HepG2 (cell line): ENCODE results near the gene NBR1. TPM values are rescaled to one million over a fixed set of nuclear protein-coding genes. Genes with fewer than 3 reads are reported as not detected.

Experiments
- IKZF4 ChIP-seq: sonication (generic); formaldehyde crosslinking; IDR thresholded peaks from 2 replicates; pipeline ENCODE4 v1.5.1; 2020; ENCODE audit warnings: borderline replicate concordance, mild to moderate bottlenecking, low read depth, missing genetic modification reagents; ENCODE audit errors: not compliant biosample characterization
- KLF16 ChIP-seq, 2 experiments: sonication (generic) in 1 of 2; formaldehyde crosslinking in 1 of 2; IDR thresholded peaks; 2 replicates each; pipeline versions ENCODE4 v1.6.1 to v1.8.0; 2016 to 2023; ENCODE audit warnings: missing genetic modification reagents in 2 of 2, missing compliant biosample characterization in 1 of 2
- NFE2L1 ChIP-seq: sonication (generic); formaldehyde crosslinking; IDR thresholded peaks from 2 replicates; pipeline ENCODE4 v1.4.0; 2020; ENCODE audit warnings: missing genetic modification reagents, mild to moderate bottlenecking, borderline replicate concordance
- NPAS2 ChIP-seq: sonication (generic); formaldehyde crosslinking; IDR thresholded peaks from 2 replicates; pipeline ENCODE4 v1.8.0; 2022; ENCODE audit warnings: mild to moderate bottlenecking, missing genetic modification reagents, borderline replicate concordance
- RFX5 ChIP-seq: IDR thresholded peaks from 2 replicates; pipeline ENCODE4 v1.6.1; 2011; ENCODE audit warnings: low read depth, low read length, improper control_type of control experiment
- SKI ChIP-seq: fragments of 450-650 bp; IDR thresholded peaks from one replicate; pipeline ENCODE4 v1.6.1; 2018; ENCODE audit warnings: mild to moderate bottlenecking; ENCODE audit not compliant: partially characterized antibody
- SNAPC2 ChIP-seq: sonication (generic); formaldehyde crosslinking; IDR thresholded peaks from 2 replicates; pipeline ENCODE4 v1.8.1; 2022; ENCODE audit warnings: mild to moderate bottlenecking, missing genetic modification reagents
- SRSF4 ChIP-seq: fragments of 200-400 bp; formaldehyde crosslinking; IDR thresholded peaks from one replicate; pipeline ENCODE4 v1.6.1; 2018; ENCODE audit warnings: mild to moderate bottlenecking, low read depth, low read length, moderate library complexity; ENCODE audit not compliant: poor library complexity, severe bottlenecking
- ZNF253 ChIP-seq: sonication (generic); formaldehyde crosslinking; IDR thresholded peaks from 2 replicates; pipeline ENCODE4 v1.8.0; 2022; ENCODE audit warnings: mild to moderate bottlenecking, missing genetic modification reagents, borderline replicate concordance
- ZNF510 ChIP-seq: sonication (generic); formaldehyde crosslinking; IDR thresholded peaks from 2 replicates; pipeline ENCODE4 v1.4.0; 2020; ENCODE audit warnings: low read depth, mild to moderate bottlenecking, missing genetic modification reagents
- ZSCAN20 ChIP-seq: sonication (generic); formaldehyde crosslinking; IDR thresholded peaks from 2 replicates; pipeline ENCODE4 v1.4.0; 2020; ENCODE audit warnings: missing genetic modification reagents, mild to moderate bottlenecking, borderline replicate concordance
- polyA plus RNA-seq, 8 experiments: library from polyadenylated mRNA; depleted of rRNA in 3 of 8; stranded (reverse) in 7 of 8; unstranded in 1 of 8; fragments of >200 nt; fragmentation: Illumina TruSeq in 4 of 8; extraction: Trizol in 4 of 8; gene quantifications; 2 replicates each; pipeline versions ENCODE4 v1.2.1 to v1.2.3, GENCODE V29; 2011 to 2016; ENCODE audit warnings: low read depth in 4 of 8, missing spikeins in 1 of 8, mixed read lengths in 1 of 8; ENCODE audit not compliant: insufficient read depth in 1 of 8
- total RNA-seq, 5 experiments: library from RNA; depleted of rRNA; stranded (reverse); fragments of >200 nt; fragmentation: Illumina TruSeq; extraction: Trizol; gene quantifications; 2 replicates each; pipeline ENCODE4 v1.2.3, GENCODE V29; 2016; ENCODE audit warnings: low read depth in 1 of 5
- TF ChIP-seq, protein P1 (sequence below): fragments of 450-650 bp; IDR thresholded peaks from 2 replicates; pipeline ENCODE4 v1.6.1; 2016
- TF ChIP-seq, protein P2 (sequence below): IDR thresholded peaks from 2 replicates; pipeline ENCODE4 v1.6.1; 2018; ENCODE audit warnings: missing genetic modification reagents
- TF ChIP-seq, protein P3 (sequence below): sonication (generic); formaldehyde crosslinking; IDR thresholded peaks from 2 replicates; pipeline ENCODE4 v1.4.0; 2020; ENCODE audit warnings: mild to moderate bottlenecking, missing genetic modification reagents, borderline replicate concordance
- TF ChIP-seq, protein P4 (sequence below): sonication (generic); formaldehyde crosslinking; IDR thresholded peaks from 2 replicates; pipeline ENCODE4 v1.8.0; 2022; ENCODE audit warnings: mild to moderate bottlenecking, missing genetic modification reagents; ENCODE audit not compliant: insufficient replicate concordance
- TF ChIP-seq, protein P5 (sequence below): sonication (generic); formaldehyde crosslinking; conservative IDR thresholded peaks from 2 replicates; pipeline ENCODE4 v1.5.0; 2020; ENCODE audit warnings: missing genetic modification reagents

NBR1 gene
- total and polyA plus RNA-seq, 2 of the 13 experiments (the other 11 are each of a cell fraction or from before 2014, with no cell fraction given) = 51.7 to 121 TPM

DNA sequence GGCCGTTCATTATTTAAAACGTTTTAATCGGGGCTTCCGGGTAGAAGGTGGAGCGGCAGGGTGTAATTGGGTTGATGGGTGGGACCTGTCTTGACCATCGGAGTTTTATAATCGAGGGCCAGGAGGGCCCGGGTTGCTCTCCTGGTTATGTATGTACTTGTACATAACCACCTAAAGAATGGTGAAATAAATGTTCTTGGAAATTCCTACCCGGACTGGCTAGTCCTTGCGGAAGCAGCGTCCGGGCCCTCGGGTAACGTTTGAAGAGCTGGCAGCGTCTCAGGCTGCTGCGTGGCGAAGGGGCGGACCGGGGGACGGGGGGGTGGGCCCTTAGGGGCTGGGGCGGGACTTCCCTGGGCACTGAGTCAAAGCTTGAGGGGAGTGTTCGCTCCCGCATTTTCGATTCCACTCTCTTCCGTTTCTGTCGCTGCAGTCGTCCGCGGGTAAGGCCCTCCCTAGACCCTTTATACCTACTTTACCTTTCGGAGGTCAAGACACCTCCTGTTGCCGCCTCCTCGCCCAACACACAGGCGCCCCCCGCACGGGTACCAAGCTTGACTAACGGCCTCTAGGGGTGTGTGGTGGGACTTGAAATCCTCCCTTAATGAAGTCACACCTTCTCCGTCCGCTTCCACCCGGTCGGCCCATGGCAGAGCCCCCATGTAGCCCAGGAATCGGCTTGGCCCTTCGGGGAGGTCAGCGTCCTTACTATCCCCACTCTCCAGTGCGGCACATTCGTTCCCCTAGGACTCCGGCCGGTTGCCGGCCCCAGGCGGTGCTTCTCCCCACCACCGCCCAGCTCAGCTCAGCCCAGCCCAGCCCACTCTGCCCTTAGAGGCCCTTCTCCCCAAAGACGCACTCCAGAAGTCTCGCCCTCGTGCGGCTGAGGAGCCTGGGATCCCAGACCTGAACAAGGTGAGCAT is 40.7 kb downstream of the NBR1 start, which contains the start of gene TMEM106A (continued):
- TF ChIP-seq, protein P1, sequence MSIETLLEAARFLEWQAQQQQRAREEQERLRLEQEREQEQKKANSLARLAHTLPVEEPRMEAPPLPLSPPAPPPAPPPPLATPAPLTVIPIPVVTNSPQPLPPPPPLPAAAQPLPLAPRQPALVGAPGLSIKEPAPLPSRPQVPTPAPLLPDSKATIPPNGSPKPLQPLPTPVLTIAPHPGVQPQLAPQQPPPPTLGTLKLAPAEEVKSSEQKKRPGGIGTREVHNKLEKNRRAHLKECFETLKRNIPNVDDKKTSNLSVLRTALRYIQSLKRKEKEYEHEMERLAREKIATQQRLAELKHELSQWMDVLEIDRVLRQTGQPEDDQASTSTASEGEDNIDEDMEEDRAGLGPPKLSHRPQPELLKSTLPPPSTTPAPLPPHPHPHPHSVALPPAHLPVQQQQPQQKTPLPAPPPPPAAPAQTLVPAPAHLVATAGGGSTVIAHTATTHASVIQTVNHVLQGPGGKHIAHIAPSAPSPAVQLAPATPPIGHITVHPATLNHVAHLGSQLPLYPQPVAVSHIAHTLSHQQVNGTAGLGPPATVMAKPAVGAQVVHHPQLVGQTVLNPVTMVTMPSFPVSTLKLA = no peak
- TF ChIP-seq ZSCAN20 (CRISPR knock-in tag) (peak; percentile 77; the same call in 1 of the 2 replicates), ZNF510 (no peak), SKI (no peak), NPAS2 (no peak), ZNF253 (CRISPR knock-in tag) (no peak), NFE2L1 (CRISPR knock-in tag) (no peak), SRSF4 (no peak), IKZF4 (CRISPR knock-in tag) (no peak), RFX5 (no peak), KLF16 (CRISPR knock-in tag; IDR thresholded peaks at IDR 0.05) (peak in 1 of 2 experiments; percentile 68; a peak in 1 of 4 replicates), SNAPC2 (no peak)
- TF ChIP-seq, protein P2, sequence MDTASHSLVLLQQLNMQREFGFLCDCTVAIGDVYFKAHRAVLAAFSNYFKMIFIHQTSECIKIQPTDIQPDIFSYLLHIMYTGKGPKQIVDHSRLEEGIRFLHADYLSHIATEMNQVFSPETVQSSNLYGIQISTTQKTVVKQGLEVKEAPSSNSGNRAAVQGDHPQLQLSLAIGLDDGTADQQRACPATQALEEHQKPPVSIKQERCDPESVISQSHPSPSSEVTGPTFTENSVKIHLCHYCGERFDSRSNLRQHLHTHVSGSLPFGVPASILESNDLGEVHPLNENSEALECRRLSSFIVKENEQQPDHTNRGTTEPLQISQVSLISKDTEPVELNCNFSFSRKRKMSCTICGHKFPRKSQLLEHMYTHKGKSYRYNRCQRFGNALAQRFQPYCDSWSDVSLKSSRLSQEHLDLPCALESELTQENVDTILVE = peak; percentile 34; the same call in 1 of the 2 replicates
- TF ChIP-seq, protein P3, sequence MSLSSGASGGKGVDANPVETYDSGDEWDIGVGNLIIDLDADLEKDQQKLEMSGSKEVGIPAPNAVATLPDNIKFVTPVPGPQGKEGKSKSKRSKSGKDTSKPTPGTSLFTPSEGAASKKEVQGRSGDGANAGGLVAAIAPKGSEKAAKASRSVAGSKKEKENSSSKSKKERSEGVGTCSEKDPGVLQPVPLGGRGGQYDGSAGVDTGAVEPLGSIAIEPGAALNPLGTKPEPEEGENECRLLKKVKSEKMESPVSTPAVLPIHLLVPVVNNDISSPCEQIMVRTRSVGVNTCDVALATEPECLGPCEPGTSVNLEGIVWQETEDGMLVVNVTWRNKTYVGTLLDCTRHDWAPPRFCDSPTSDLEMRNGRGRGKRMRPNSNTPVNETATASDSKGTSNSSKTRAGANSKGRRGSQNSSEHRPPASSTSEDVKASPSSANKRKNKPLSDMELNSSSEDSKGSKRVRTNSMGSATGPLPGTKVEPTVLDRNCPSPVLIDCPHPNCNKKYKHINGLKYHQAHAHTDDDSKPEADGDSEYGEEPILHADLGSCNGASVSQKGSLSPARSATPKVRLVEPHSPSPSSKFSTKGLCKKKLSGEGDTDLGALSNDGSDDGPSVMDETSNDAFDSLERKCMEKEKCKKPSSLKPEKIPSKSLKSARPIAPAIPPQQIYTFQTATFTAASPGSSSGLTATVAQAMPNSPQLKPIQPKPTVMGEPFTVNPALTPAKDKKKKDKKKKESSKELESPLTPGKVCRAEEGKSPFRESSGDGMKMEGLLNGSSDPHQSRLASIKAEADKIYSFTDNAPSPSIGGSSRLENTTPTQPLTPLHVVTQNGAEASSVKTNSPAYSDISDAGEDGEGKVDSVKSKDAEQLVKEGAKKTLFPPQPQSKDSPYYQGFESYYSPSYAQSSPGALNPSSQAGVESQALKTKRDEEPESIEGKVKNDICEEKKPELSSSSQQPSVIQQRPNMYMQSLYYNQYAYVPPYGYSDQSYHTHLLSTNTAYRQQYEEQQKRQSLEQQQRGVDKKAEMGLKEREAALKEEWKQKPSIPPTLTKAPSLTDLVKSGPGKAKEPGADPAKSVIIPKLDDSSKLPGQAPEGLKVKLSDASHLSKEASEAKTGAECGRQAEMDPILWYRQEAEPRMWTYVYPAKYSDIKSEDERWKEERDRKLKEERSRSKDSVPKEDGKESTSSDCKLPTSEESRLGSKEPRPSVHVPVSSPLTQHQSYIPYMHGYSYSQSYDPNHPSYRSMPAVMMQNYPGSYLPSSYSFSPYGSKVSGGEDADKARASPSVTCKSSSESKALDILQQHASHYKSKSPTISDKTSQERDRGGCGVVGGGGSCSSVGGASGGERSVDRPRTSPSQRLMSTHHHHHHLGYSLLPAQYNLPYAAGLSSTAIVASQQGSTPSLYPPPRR (CRISPR knock-in tag) = no peak
- TF ChIP-seq, protein P4, sequence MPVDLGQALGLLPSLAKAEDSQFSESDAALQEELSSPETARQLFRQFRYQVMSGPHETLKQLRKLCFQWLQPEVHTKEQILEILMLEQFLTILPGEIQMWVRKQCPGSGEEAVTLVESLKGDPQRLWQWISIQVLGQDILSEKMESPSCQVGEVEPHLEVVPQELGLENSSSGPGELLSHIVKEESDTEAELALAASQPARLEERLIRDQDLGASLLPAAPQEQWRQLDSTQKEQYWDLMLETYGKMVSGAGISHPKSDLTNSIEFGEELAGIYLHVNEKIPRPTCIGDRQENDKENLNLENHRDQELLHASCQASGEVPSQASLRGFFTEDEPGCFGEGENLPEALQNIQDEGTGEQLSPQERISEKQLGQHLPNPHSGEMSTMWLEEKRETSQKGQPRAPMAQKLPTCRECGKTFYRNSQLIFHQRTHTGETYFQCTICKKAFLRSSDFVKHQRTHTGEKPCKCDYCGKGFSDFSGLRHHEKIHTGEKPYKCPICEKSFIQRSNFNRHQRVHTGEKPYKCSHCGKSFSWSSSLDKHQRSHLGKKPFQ (CRISPR knock-in tag) = peak; percentile 94
- TF ChIP-seq, protein P5, sequence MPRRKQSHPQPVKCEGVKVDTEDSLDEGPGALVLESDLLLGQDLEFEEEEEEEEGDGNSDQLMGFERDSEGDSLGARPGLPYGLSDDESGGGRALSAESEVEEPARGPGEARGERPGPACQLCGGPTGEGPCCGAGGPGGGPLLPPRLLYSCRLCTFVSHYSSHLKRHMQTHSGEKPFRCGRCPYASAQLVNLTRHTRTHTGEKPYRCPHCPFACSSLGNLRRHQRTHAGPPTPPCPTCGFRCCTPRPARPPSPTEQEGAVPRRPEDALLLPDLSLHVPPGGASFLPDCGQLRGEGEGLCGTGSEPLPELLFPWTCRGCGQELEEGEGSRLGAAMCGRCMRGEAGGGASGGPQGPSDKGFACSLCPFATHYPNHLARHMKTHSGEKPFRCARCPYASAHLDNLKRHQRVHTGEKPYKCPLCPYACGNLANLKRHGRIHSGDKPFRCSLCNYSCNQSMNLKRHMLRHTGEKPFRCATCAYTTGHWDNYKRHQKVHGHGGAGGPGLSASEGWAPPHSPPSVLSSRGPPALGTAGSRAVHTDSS (CRISPR knock-in tag) = no peak
